C4-2B (cell line): ENCODE results near the gene LTBP1.

Experiments
- H3K27ac ChIP-seq: fragments of 450-650 bp; 2 replicates; pipeline ENCODE4 v1.5.1; 2017
- ZFX ChIP-seq: fragments of 450-650 bp; IDR thresholded peaks from 2 replicates; pipeline ENCODE4 v1.6.1; 2017
- TF ChIP-seq, protein P1 (sequence below): fragments of 450-650 bp; conservative IDR thresholded peaks from 2 replicates; pipeline ENCODE4 v1.5.1; 2017; ENCODE audit warnings: mild to moderate bottlenecking

The LTBP1 gene

DNA sequence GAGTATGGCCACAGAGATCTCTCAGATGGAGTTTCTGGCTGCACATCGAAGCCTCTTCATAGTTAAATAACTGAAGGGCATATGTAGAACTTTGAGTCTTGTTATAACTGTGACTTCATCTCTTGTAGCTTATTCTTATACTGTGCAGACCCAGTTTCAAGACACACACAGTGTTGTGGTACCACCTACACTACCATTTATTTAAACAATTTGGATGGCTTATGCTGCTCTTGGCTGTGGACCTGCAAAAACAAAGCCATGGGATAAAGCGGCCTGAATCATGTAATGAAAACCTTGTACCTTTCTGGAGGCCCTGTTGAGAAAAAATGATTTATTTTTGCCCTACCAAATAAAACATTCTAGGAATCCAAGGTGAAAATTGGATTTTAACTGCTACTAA is 266.9 kb downstream of the LTBP1 start:
- H3K27ac ChIP-seq = no peak overlapping the region
- TF ChIP-seq, protein P1, sequence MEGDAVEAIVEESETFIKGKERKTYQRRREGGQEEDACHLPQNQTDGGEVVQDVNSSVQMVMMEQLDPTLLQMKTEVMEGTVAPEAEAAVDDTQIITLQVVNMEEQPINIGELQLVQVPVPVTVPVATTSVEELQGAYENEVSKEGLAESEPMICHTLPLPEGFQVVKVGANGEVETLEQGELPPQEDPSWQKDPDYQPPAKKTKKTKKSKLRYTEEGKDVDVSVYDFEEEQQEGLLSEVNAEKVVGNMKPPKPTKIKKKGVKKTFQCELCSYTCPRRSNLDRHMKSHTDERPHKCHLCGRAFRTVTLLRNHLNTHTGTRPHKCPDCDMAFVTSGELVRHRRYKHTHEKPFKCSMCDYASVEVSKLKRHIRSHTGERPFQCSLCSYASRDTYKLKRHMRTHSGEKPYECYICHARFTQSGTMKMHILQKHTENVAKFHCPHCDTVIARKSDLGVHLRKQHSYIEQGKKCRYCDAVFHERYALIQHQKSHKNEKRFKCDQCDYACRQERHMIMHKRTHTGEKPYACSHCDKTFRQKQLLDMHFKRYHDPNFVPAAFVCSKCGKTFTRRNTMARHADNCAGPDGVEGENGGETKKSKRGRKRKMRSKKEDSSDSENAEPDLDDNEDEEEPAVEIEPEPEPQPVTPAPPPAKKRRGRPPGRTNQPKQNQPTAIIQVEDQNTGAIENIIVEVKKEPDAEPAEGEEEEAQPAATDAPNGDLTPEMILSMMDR = no peak
- no peak for TF ChIP-seq ZFX

DNA sequence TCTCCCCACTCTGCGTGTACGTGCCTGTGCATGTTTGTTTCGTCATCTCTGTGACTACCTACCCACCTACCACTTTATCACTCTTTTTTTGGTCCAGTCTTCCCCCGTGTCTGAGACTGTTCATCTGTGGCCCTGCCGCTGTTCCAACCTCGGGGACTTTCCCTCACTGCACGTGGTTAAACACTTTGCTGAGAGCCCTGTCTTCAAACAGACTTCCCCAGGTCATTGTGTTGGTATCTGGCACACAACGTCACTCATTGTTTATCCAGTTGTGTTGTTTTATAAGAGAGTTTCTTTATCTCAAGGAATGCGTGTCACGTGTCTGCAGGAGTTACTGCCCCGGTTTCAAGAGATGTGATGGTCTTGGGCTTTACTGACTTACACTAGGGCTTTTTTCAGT is 267.7 kb downstream of the LTBP1 start:
- no peak overlapping the region for H3K27ac ChIP-seq

DNA sequence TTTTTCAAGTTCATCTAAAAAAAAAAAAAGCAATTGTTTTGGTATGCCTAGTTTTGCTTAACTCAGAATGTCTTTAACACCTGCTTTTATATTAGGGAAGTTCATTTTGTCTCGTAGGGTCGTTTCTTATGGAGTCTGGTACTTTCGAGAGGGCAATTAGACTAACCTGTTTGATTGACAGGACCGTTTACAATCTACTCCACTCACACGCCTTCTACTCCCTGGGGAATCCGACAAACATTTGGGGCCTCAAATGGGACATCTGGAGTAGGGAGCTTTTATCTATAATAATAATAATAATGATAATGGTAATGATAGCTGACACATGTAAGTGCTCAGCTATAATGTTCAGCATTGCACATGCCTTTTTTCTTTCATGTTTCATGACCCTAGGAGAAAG is 268.1 kb downstream of the LTBP1 start:
- H3K27ac ChIP-seq = no peak overlapping the region
- no peak for TF ChIP-seq ZFX
- TF ChIP-seq, protein P1 = no peak

More for the DNA sequence above, 267.7 kb downstream of the LTBP1 start:
- TF ChIP-seq, protein P1 = no peak
- TF ChIP-seq ZFX = no peak

DNA sequence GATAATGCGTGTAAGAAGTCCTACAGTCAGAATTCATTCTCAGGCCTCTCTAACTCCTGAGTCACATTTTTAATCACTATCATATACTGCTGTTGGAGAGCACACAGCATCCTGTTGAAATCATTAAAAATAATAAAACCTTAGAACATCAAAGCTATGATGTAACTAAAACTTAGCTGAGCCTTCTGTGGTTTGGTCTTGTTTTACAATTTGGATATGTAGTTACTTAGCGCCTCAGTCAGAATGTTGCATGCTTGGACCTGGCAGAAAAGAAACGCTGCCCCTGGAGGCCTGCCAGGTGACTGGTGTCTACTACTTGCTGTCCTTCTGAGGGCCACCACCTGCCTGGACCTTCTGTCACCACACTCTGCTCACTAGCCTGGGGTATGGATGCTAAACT is 268.5 kb downstream of the LTBP1 start:
- H3K27ac ChIP-seq = no peak overlapping the region
- no peak for TF ChIP-seq ZFX
- TF ChIP-seq, protein P1 = no peak

DNA sequence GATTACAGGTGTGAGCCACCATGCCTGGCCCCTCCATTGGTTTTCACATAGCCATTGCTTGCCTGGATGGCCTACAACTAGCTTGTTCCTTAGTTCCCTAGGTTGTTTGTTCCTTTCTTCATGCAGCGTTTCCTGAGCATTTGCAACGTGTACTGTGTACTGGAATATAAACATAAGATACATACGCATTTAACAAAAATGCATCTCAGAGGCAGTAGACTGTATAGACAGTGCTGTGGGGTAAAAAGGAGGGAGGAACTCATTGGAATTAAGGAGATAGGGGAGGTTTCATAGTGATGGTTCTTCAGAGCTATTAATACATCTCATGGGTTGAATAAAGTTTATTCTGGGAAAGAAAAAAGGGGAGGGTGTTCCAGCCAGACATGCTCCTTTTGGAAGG is 269.2 kb downstream of the LTBP1 start:
- no peak overlapping the region for H3K27ac ChIP-seq
- TF ChIP-seq, protein P1 = no peak
- no peak for TF ChIP-seq ZFX

DNA sequence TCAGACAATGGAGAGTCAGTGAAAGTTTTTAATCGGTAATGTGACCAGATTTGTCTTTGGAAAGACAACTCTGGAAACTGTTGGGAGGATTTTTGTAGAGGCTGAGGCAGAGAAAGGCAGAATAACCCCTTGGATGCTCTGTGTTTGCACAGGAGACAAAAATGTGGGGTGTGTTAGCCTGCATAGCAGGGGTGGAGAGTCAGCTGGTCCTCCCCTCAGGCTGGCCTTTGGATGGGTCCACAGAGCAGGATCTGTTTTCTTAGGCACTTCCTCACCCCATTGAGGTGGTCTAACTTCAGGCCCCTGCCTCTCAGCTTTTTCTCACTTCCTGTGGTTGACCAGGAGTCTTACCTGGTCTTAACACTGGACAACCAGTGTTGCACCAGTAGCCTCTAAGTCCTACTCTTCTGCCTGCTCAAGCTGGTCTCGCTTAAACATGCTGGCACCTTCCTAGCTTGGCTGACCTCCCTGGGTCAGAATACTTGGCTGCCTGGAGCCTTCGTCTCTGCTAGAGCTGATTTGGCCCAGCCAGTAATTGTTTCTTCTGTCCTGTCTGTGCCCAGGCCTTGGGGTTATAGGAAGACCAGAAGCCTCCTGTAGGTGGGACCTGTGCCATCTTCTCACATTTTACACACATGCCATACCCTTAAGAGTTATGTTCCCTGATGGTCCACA is 269.9 kb downstream of the LTBP1 start:
- no peak overlapping the region for H3K27ac ChIP-seq
- TF ChIP-seq ZFX = no peak
- TF ChIP-seq, protein P1 = no peak

DNA sequence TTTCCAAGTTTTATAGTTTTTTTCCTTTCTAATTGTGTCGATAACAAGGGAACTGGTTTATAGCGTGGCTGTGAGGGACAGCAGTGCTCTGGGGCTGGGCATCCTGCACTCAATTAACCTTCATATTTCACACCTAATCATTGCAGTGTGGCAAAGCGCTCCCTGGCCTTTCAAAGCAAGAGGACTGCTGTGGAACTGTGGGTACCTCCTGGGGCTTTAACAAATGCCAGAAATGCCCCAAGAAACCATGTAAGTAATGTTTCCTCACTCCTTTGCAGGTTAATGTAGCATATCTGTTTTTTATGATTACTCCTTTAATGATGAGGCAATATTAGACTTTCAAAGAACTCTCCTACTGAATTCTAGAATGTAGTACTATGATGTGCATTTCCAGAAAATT is 270.7 kb downstream of the LTBP1 start:
- H3K27ac ChIP-seq = no peak overlapping the region
- no peak for TF ChIP-seq ZFX
- TF ChIP-seq, protein P1 = no peak
